ENCODE data around the gene TRIM67.
"Not testable (repeated sequence)": the region's sequence is repeated elsewhere in the genome, so short reads cannot be mapped to it uniquely, and the experiment has no call there.

Gene TRIM67

GRCh38 chr1:231211005-231211857 lies 49.4 kb downstream of the TRIM67 start:
- no peaks in the 10 kb centered on the region for H3K27me3 ChIP-seq

GRCh38 chr1:231212301-231212700 lies 50.4 kb downstream of the TRIM67 start:
- H3K4me1 ChIP-seq; DNase-seq; H3K4me3 ChIP-seq (ENCODE audit: low read depth, low read length); H3K9me3 ChIP-seq; H3K36me3 ChIP-seq; H3K27me3 ChIP-seq: not testable (repeated sequence)

More at GRCh38 chr1:231211005-231211857, 49.4 kb downstream of the TRIM67 start:
- peak; percentile 93 for TF ChIP-seq CTCF (IDR thresholded peaks at IDR 0.05; ENCODE audit: low read depth, low read length)
- H3K4me3 ChIP-seq (ENCODE audit: low read depth, low read length), result peak overlapping the region; percentile 58
- peak; percentile 89 for DNase-seq
- no peaks in the 10 kb centered on the region; the same call in 1 of the 2 replicates for H3K4me1 ChIP-seq
- H3K36me3 ChIP-seq, result no peaks in the 10 kb centered on the region
- no peaks in the 10 kb centered on the region for H3K9me3 ChIP-seq

GRCh38 chr1:231213831-231214573 lies 52.1 kb downstream of the TRIM67 start:
- H3K27me3 ChIP-seq, result no peaks in the 10 kb centered on the region; the same call in 1 of the 2 replicates

GRCh38 chr1:231214918-231215680 lies 53.2 kb downstream of the TRIM67 start:
- no peaks in the 10 kb centered on the region; the same call in 1 of the 2 replicates for H3K4me1 ChIP-seq
- no peaks in the 10 kb centered on the region for H3K9me3 ChIP-seq
- no peaks in the 10 kb centered on the region; the same call in 1 of the 2 replicates for H3K27me3 ChIP-seq
- no peak for TF ChIP-seq CTCF (IDR thresholded peaks at IDR 0.05; ENCODE audit: low read depth, low read length)
- no peak overlapping the region for H3K4me3 ChIP-seq (ENCODE audit: low read depth, low read length)
- no peak for DNase-seq
- no peaks in the 10 kb centered on the region for H3K36me3 ChIP-seq

More at GRCh38 chr1:231213831-231214573, 52.1 kb downstream of the TRIM67 start:
- H3K4me3 ChIP-seq (ENCODE audit: low read depth, low read length), result no peak overlapping the region
- H3K36me3 ChIP-seq, result no peaks in the 10 kb centered on the region
- no peak for DNase-seq
- no peaks in the 10 kb centered on the region for H3K9me3 ChIP-seq
- TF ChIP-seq CTCF (IDR thresholded peaks at IDR 0.05; ENCODE audit: low read depth, low read length), result no peak
- H3K4me1 ChIP-seq, result no peaks in the 10 kb centered on the region; the same call in 1 of the 2 replicates

- no peak for DNase-seq
- Histone ChIP-seq H3K9me3 (no peaks in the 10 kb centered on the region), H3K4me1 (no peaks in the 10 kb centered on the region; the same call in 1 of the 2 replicates), H3K4me3 (ENCODE audit: low read depth, low read length) (no peak overlapping the region), H3K36me3 (no peaks in the 10 kb centered on the region), H3K27me3 (no peaks in the 10 kb centered on the region; the same call in 1 of the 2 replicates)
- no peak for TF ChIP-seq CTCF (IDR thresholded peaks at IDR 0.05; ENCODE audit: low read depth, low read length)
Measured at GRCh38 chr1:231215681-231216385, 54.0 kb downstream of the TRIM67 start.

All from BE2C (cell line).